GM19043 (cell line): ENCODE data around the gene KCNMA1.
"Not testable (repeated sequence)": the region's sequence is repeated elsewhere in the genome, so short reads cannot be mapped to it uniquely, and the experiment has no call there.

Source experiments
- ATAC-seq: cut with Tn5 transposase; IDR thresholded peaks from one replicate; pipeline ENCODE4 v1.9.1; 2021; ENCODE audit warnings: low read depth; ENCODE audit not compliant: unreplicated experiment

Gene KCNMA1

GRCh38 chr10:77608281-77608680 lies 29.3 kb downstream of the KCNMA1 start:
- no peak for ATAC-seq

- no peak for ATAC-seq
Observed at GRCh38 chr10:77606751-77607150, 30.9 kb downstream of the KCNMA1 start.

- ATAC-seq, result no peak
Observed at GRCh38 chr10:77605466-77605865, 32.1 kb downstream of the KCNMA1 start.

- ATAC-seq, result no peak
Observed at GRCh38 chr10:77604941-77605351, 32.7 kb downstream of the KCNMA1 start.

- no peak for ATAC-seq
Observed at GRCh38 chr10:77604063-77604462, 33.5 kb downstream of the KCNMA1 start.

GRCh38 chr10:77603534-77603927 lies 34.1 kb downstream of the KCNMA1 start:
- no peak for ATAC-seq

- ATAC-seq, result no peak
Observed at GRCh38 chr10:77602913-77603533, 34.6 kb downstream of the KCNMA1 start.

GRCh38 chr10:77602231-77602912 lies 35.2 kb downstream of the KCNMA1 start:
- no peak for ATAC-seq

GRCh38 chr10:77601488-77601887 lies 36.1 kb downstream of the KCNMA1 start:
- no peak for ATAC-seq

GRCh38 chr10:77600640-77601039 lies 37.0 kb downstream of the KCNMA1 start:
- ATAC-seq, result no peak

GRCh38 chr10:77599651-77600050 lies 38.0 kb downstream of the KCNMA1 start:
- ATAC-seq, result no peak

- no peak for ATAC-seq
Observed at GRCh38 chr10:77598606-77599005, 39.0 kb downstream of the KCNMA1 start.

- no peak for ATAC-seq
Observed at GRCh38 chr10:77597560-77597959, 40.0 kb downstream of the KCNMA1 start.

GRCh38 chr10:77594471-77594783 lies 43.2 kb downstream of the KCNMA1 start:
- ATAC-seq, result no peak

GRCh38 chr10:77593771-77594470 lies 43.7 kb downstream of the KCNMA1 start:
- ATAC-seq, result no peak

- no peak for ATAC-seq
Observed at GRCh38 chr10:77592946-77593636, 44.5 kb downstream of the KCNMA1 start.

GRCh38 chr10:77592510-77592909 lies 45.1 kb downstream of the KCNMA1 start:
- ATAC-seq, result no peak

GRCh38 chr10:77591238-77591880 lies 46.2 kb downstream of the KCNMA1 start:
- no peak for ATAC-seq

- no peak for ATAC-seq
Observed at GRCh38 chr10:77590344-77591237, 47.0 kb downstream of the KCNMA1 start.

- not testable (repeated sequence) for ATAC-seq
Observed at GRCh38 chr10:77589703-77590102, 47.9 kb downstream of the KCNMA1 start.
